Stimulated activated naive B cell treated with anti-CD40 and anti-IgM and Interleukin-4, amounts not matched to agents 10 μg/mL and 1 μg/mL and 100 μg/mL, for 72 hours (primary cell): ENCODE measurements around the gene WHRN.
A peak's percentile ranks its signal among the peaks of the same experiment; 100 is the strongest.

Source experiments
- ATAC-seq, 2 donors: fragments of 150-1000 bp; cut with Tn5 transposase; replicated peaks; 2 replicates each; pipeline ENCODE4 v1.10.0; 2021; ENCODE audit warnings: moderate library complexity in 1 of 2
- DNase-seq: peaks from one replicate; pipeline ENCODE4 v3.0.0; 2021
- H3K27ac Mint-ChIP-seq: one replicate; pipeline ENCODE4 v1.8.0; 2022; ENCODE audit warnings: mild to moderate bottlenecking, mixed read lengths
- H3K27me3 Mint-ChIP-seq, 2 donors: one replicate each; pipeline ENCODE4 v1.8.0; 2022; ENCODE audit warnings: mixed read lengths in 2 of 2
- H3K36me3 Mint-ChIP-seq, 2 donors: one replicate each; pipeline ENCODE4 v1.8.0; 2022; ENCODE audit warnings: mixed read lengths in 2 of 2, mild to moderate bottlenecking in 1 of 2
- H3K4me1 Mint-ChIP-seq, 2 donors: one replicate each; pipeline ENCODE4 v1.8.0; 2022; ENCODE audit warnings: mixed read lengths in 2 of 2, mild to moderate bottlenecking in 1 of 2
- H3K4me3 Mint-ChIP-seq, 2 donors: one replicate each; pipeline ENCODE4 v1.8.0; 2022; ENCODE audit warnings: mild to moderate bottlenecking in 2 of 2, mixed read lengths in 2 of 2, moderate library complexity in 1 of 2
- H3K9me3 Mint-ChIP-seq, 2 donors: one replicate each; pipeline ENCODE4 v1.8.0; 2022; ENCODE audit warnings: mixed read lengths in 2 of 2, mild to moderate bottlenecking in 1 of 2

The WHRN gene

DNA sequence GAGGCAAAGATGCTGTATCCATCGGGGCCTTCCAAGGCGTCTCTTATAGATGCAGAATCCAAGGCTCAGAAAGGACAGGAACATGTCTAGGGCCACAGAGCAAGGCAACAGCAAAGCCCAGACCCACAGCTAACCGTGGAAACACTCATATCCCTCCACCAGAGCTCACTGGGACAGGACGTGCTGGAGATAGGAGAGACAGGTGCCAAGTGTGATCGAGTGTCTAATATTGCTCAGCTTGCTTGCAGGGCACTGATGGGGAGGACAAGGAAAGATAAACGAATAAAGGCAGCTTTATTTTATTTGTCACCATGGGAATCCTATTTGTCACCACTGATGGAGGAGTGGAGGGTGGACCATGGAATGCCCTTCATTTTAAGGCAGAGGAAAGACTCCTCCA, 73.5 kb downstream of the WHRN start:
- Mint-ChIP-seq H3K4me1 (peaks cover 0 to 2% of the 10 kb centered on the region in 2 donors), H3K36me3 (no peaks in the 10 kb centered on the region), H3K27ac (no peak overlapping the region), H3K27me3 (peaks cover 0 to 7% of the 10 kb centered on the region in 2 donors), H3K9me3 (no peaks in the 10 kb centered on the region), H3K4me3 (no peak overlapping the region)
- no peak for DNase-seq
- ATAC-seq: no peak

DNA sequence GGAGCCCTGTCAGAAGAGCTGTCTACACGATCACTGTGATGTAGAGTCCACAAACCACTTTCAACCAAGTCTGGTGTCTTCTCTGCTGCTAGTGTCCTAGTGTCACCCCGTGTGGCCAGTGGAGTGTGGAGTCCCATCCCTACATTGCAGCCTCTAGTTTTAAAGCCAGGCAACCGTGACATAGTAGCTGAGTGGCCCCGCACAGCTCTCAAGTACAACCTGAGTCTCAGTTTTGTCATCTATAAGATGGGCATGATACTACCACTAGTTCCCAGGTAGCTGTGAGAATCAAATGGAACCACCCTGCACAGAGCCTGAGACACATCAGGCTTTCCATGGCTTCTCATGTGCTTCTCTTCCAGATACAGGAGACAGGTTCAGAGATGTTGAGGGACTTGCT, 74.3 kb downstream of the WHRN start:
- Mint-ChIP-seq H3K27ac (peak overlapping the region; percentile 27), H3K4me1 (peaks cover 0 to 2% of the 10 kb centered on the region in 2 donors), H3K9me3 (no peaks in the 10 kb centered on the region), H3K27me3 (peaks cover 0 to 7% of the 10 kb centered on the region in 2 donors), H3K4me3 (no peak overlapping the region), H3K36me3 (peaks cover 0 to 2% of the 10 kb centered on the region in 2 donors)
- DNase-seq: no peak
- ATAC-seq: no peak

- no peak for ATAC-seq
- Mint-ChIP-seq H3K27me3 (peaks cover 0 to 7% of the 10 kb centered on the region in 2 donors), H3K4me1 (peaks cover 0 to 4% of the 10 kb centered on the region in 2 donors), H3K4me3 (no peak overlapping the region), H3K27ac (no peak overlapping the region), H3K36me3 (peaks cover 0 to 7% of the 10 kb centered on the region in 2 donors), H3K9me3 (no peaks in the 10 kb centered on the region)
- no peak for DNase-seq
Observed at GRCh38 chr9:114430457-114430856, 74.8 kb downstream of the WHRN start.

DNA sequence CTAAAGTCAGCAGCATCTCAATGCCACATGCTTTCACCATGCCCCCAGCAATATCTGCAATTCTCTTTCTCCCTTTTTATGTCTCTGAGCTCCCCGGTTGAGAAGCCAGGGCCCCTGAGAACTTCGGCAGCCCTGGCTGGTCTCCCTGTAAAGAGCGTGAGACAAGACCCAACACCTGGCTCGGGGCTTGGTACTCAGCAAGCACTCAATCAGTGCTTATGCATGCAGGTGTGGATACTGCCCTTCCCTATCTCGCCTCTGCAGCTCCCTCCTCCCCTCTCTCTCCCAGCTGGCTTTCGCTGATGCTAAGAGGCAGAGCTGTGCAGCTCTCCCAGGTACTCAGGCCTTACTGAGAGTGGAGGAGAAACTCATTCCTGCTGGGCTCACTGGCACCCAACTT, 75.8 kb downstream of the WHRN start:
- Mint-ChIP-seq H3K27ac (peak overlapping the region; percentile 16), H3K36me3 (peaks cover 6 to 13% of the 10 kb centered on the region in 2 donors), H3K27me3 (peaks cover 0 to 7% of the 10 kb centered on the region in 2 donors), H3K9me3 (no peaks in the 10 kb centered on the region), H3K4me3 (no peak overlapping the region), H3K4me1 (peaks cover 0 to 4% of the 10 kb centered on the region in 2 donors)
- ATAC-seq: no peak
- DNase-seq: no peak

- Mint-ChIP-seq H3K4me1 (peaks cover 0 to 4% of the 10 kb centered on the region in 2 donors), H3K4me3 (no peak overlapping the region), H3K9me3 (no peaks in the 10 kb centered on the region), H3K27ac (no peak overlapping the region), H3K36me3 (peaks cover 10 to 14% of the 10 kb centered on the region in 2 donors), H3K27me3 (peaks cover 0 to 7% of the 10 kb centered on the region in 2 donors)
- DNase-seq: no peak
- no peak for ATAC-seq
Observed at GRCh38 chr9:114428466-114428865, 76.8 kb downstream of the WHRN start.

GRCh38 chr9:114427644-114428043, 77.6 kb downstream of the WHRN start:
- Mint-ChIP-seq H3K4me1 (peaks cover 0 to 2% of the 10 kb centered on the region in 2 donors), H3K27me3 (peaks cover 0 to 7% of the 10 kb centered on the region in 2 donors), H3K36me3 (peaks cover 10 to 14% of the 10 kb centered on the region in 2 donors), H3K4me3 (no peak overlapping the region), H3K27ac (no peak overlapping the region), H3K9me3 (no peaks in the 10 kb centered on the region)
- ATAC-seq (no peak), DNase-seq (no peak)

- H3K4me3 Mint-ChIP-seq: no peak overlapping the region
- peaks cover 0 to 7% of the 10 kb centered on the region in 2 donors for H3K27me3 Mint-ChIP-seq
- peaks cover 10 to 14% of the 10 kb centered on the region in 2 donors for H3K36me3 Mint-ChIP-seq
- H3K4me1 Mint-ChIP-seq: peaks cover 0 to 2% of the 10 kb centered on the region in 2 donors
- H3K27ac Mint-ChIP-seq: no peak overlapping the region
- DNase-seq: no peak
- no peak for ATAC-seq
- no peaks in the 10 kb centered on the region for H3K9me3 Mint-ChIP-seq
Observed at GRCh38 chr9:114426046-114426948, 79.0 kb downstream of the WHRN start.

GRCh38 chr9:114425126-114425525, 80.1 kb downstream of the WHRN start:
- Mint-ChIP-seq H3K9me3 (no peaks in the 10 kb centered on the region), H3K4me3 (no peak overlapping the region), H3K27me3 (peaks cover 0 to 7% of the 10 kb centered on the region in 2 donors), H3K36me3 (peaks cover 10 to 14% of the 10 kb centered on the region in 2 donors), H3K4me1 (peaks cover 0 to 2% of the 10 kb centered on the region in 2 donors), H3K27ac (no peak overlapping the region)
- no peak for DNase-seq
- no peak for ATAC-seq

DNA sequence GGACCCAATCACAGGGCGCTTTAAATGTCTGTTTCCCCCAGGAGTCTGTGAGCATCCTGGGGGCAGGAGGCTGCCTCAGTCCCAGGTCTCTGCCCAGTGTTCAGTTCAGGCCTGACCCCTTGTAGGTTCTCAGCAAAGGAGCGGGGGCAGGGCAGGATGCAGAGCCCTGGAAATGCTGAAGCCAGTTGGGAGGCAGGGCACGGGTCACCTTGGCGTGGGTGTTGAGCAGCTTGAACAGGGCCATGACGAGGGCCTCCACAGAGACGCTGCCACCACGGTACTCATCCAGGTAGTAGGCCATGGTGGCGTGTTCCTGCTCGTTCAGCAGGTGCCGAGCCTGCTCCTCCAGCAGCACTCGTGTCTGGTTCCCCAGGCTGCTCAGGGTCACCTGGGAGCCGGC, 81.1 kb downstream of the WHRN start:
- Mint-ChIP-seq H3K27me3 (no peaks in the 10 kb centered on the region), H3K4me3 (no peak overlapping the region), H3K4me1 (peaks cover 0 to 2% of the 10 kb centered on the region in 2 donors), H3K27ac (no peak overlapping the region), H3K9me3 (no peaks in the 10 kb centered on the region), H3K36me3 (peaks cover 14 to 15% of the 10 kb centered on the region in 2 donors)
- DNase-seq (no peak), ATAC-seq (no peak)

DNA sequence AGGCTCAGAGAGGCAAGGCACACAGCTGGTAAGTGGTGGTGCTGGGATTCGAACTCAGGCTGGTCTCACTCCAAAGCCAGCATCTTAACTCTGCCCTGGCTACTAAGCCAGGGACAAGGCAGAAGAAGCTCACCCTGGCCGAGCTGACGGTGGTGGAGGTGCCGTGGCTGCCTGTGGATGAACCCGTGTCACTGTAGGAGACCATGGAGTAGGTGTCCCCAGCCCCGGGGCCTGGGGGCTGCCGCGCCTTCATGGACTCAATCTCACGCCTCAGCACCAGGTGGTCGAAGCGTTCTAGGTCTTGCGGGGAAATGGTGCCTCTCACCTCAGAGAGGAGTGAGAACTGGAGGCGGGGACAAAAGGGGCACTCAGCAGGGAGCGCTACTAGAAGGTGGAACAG, 82.1 kb downstream of the WHRN start:
- DNase-seq: no peak
- Mint-ChIP-seq H3K36me3 (peaks cover 19 to 20% of the 10 kb centered on the region in 2 donors), H3K4me3 (no peak overlapping the region), H3K27me3 (no peaks in the 10 kb centered on the region), H3K27ac (no peak overlapping the region), H3K9me3 (no peaks in the 10 kb centered on the region), H3K4me1 (peaks cover 0 to 2% of the 10 kb centered on the region in 2 donors)
- no peak for ATAC-seq

DNA sequence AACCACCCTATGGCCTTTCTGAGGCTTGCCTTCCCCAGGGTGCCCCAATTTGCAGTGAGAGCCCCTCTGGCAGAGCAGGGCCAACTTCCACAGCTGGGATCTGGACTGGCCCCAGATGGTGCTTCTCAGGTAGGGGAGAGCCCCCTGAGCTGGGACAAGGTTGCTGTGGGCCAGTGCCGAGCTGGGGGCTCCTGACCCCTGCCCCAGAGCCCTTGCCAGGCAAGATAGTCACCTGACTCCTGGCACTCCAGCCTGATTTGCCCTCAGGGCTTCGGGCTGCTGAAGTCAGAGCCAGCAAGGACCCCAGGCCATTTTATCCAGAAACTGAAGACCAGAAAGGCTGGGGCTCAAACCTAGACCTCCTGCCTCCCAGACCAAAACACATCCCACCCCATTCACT, 84.1 kb downstream of the WHRN start:
- Mint-ChIP-seq H3K27me3 (no peaks in the 10 kb centered on the region), H3K4me1 (peaks cover 5 to 10% of the 10 kb centered on the region in 2 donors), H3K27ac (no peak overlapping the region)

GRCh38 chr9:114419796-114420195, 85.5 kb downstream of the WHRN start:
- ATAC-seq (no peak), DNase-seq (no peak)
- no peak overlapping the region for H3K4me3 Mint-ChIP-seq
- no peaks in the 10 kb centered on the region for H3K27me3 Mint-ChIP-seq
- H3K9me3 Mint-ChIP-seq: no peaks in the 10 kb centered on the region
- no peak overlapping the region for H3K27ac Mint-ChIP-seq
- H3K36me3 Mint-ChIP-seq: peaks cover 25 to 28% of the 10 kb centered on the region in 2 donors
- peaks cover 3 to 10% of the 10 kb centered on the region in 2 donors for H3K4me1 Mint-ChIP-seq

More for the DNA sequence above, 84.1 kb downstream of the WHRN start:
- DNase-seq (no peak), ATAC-seq (no peak)
- H3K36me3 Mint-ChIP-seq: peaks cover 31 to 34% of the 10 kb centered on the region in 2 donors
- no peak overlapping the region for H3K4me3 Mint-ChIP-seq
- H3K9me3 Mint-ChIP-seq: no peaks in the 10 kb centered on the region

DNA sequence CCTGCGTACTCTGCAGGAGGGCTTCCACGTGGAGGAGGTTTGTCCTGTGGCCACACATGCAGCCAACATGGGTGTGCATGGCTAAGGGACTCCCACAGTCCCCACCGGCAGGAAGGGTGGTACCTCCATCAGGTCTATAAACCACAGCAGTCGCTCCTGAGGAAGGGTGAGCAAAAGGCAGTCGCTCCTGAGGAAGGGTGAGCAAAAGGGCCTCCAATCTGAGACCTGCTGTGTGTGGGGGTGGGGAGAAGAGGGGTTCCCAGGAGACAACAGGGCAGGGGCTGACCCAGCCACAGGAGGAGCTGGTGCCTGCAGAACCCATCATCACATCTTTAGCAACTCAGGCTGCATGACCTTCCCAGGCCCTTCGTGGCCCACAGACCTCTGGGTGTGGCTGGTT, 87.2 kb downstream of the WHRN start:
- Mint-ChIP-seq H3K27ac (no peak overlapping the region), H3K9me3 (no peaks in the 10 kb centered on the region), H3K36me3 (peaks cover 21% of the 10 kb centered on the region in 2 donors), H3K4me1 (peaks cover 3 to 10% of the 10 kb centered on the region in 2 donors), H3K27me3 (no peaks in the 10 kb centered on the region), H3K4me3 (no peak overlapping the region)
- no peak for ATAC-seq
- DNase-seq: no peak

GRCh38 chr9:114417511-114417910, 87.8 kb downstream of the WHRN start:
- Mint-ChIP-seq H3K27ac (no peak overlapping the region), H3K27me3 (no peaks in the 10 kb centered on the region), H3K4me1 (peaks cover 3 to 10% of the 10 kb centered on the region in 2 donors), H3K9me3 (no peaks in the 10 kb centered on the region), H3K4me3 (no peak overlapping the region), H3K36me3 (peaks cover 21% of the 10 kb centered on the region in 2 donors)
- no peak for ATAC-seq
- no peak for DNase-seq

DNA sequence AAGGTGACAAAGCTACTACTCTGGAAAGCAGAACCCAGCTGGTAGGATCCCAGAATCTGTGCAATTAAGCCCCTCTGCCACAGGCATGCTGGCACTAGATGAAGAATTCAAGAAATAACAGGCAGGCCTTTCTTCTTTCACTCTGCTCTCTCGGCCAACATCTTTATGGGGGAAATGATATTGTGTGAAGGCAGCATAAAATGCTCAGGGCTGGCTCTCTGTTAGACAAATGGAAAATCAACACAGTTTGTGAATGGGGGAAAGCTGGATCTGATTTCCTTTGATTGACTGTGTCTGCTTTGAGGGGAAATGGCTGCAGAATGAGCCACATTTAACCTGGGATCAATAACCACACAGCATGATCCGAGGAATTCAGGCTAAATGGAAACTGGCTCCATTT, 88.4 kb downstream of the WHRN start:
- DNase-seq: no peak

More for the DNA sequence above, 88.4 kb downstream of the WHRN start:
- H3K4me3 Mint-ChIP-seq: no peak overlapping the region
- no peaks in the 10 kb centered on the region for H3K9me3 Mint-ChIP-seq
- H3K27me3 Mint-ChIP-seq: no peaks in the 10 kb centered on the region
- peaks cover 4 to 10% of the 10 kb centered on the region in 2 donors for H3K4me1 Mint-ChIP-seq
- H3K36me3 Mint-ChIP-seq: peaks cover 21% of the 10 kb centered on the region in 2 donors
- no peak overlapping the region for H3K27ac Mint-ChIP-seq
- ATAC-seq: no peak
